GM18867 (cell line): Measurements from ENCODE around the gene HPCA.

Source experiments
- ATAC-seq: cut with Tn5 transposase; IDR thresholded peaks from one replicate; pipeline ENCODE4 v1.9.1; 2021; ENCODE audit warnings: mild to moderate bottlenecking, moderate library complexity; ENCODE audit not compliant: unreplicated experiment

Gene HPCA

GRCh38 chr1:32886004-32886827, at the start of gene HPCA:
HPCA (plus strand) TSS chr1:32886491; CDS start chr1:32888899, 2,408 bp downstream.
- no peak for ATAC-seq

GRCh38 chr1:32848354-32849063, 37.8 kb upstream of the HPCA start:
- no peak for ATAC-seq

- ATAC-seq = no peak
These were observed 30.3 kb upstream of the HPCA start for GRCh38 chr1:32855861-32856617.

DNA sequence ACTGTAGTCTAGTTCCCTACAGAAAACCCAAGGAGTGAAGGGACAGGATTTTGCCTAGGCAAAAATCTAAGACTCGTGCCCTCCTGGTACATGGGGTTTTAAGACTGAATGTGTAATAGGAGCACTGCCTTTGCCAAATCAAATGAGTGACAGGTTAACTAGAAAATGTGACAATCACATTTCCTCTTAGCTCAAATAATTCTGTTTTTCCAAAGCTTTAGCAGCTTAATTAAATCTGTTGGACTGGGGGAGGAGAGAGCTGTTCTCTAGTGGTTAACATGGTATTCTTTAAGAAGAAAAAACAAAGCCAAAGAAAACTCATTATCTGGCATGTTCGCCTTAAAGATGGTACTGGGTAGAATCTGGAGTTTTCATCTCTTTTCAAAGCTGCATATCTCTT, 28.2 kb upstream of the HPCA start:
- no peak for ATAC-seq

- ATAC-seq = no peak
These were observed 27.5 kb upstream of the HPCA start for GRCh38 chr1:32858791-32859190.

DNA sequence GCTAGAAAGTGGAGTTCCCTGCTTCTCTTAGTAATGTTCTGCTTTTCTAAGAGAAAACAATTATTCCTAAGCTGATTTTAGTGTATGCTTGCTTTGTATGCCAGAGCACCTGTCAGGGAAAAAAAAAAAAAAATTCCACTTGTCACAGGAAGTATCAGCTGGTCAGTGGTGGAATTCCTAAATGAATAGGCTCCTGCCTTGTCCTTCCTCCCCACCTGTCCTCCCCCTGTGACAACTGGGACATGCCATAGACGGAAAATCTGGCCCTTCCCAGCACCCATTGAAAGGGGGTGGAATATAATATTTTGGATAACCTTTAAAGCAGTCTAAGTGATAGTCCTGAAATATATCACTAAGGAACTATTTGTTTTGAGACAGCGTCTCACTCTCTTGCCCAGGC, 26.4 kb upstream of the HPCA start:
- no peak for ATAC-seq

DNA sequence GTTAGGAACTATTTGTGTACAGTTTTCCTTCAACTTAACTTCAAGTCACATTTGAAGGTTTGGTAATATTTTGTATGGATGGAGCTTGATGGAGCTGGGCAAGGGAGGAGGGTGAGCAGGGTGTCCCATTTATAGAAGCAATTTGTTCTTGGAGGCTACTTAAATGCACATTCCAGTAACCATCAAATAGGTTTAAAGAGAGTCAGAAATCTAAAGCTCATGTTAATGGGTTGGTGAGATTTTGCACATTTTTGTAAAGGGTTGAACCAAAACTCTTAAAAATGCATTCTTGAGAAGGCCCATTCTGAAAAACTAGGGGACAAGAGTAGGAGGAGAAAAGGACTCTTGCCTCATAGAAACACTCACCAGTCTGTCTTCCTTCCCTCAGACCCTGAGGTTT, 25.7 kb upstream of the HPCA start:
- no peak for ATAC-seq

DNA sequence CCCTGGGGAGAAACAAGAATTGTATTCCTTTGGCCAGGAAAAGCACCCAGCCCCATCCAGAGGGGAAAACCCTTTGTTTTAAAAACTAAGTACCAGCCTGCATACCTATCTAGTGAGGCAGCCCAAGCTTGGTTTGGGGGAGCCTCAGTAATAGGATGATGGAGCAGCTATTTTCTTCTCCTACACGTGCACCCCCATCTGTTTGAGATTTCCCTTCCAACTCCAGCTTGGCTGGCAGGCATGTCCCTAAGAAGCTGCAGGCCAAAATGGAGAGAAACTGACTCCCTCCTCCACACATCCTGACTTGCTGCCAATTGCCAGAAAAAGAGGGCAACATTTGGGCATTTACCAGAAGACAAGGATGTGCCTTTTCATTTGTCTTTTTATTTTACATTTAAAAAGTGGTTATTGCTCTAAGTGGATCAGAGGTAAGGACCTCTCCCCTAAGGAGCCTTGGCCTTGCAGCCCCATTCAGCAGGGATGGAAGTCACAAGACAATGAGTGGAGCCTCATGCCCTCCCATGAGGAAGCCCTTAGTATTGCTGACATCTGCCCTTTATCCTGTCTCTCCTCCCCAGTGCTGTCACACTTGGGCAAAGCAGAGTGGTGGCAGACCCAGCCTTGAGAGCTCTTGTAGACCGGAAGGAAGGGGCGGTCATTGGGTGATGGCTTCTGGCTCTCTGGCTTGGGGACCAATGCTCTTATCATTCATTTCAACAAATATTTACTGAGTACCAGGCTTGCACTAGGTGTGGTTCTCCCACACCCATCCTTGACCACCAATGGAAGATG, 24.2 kb upstream of the HPCA start:
- ATAC-seq = no peak

DNA sequence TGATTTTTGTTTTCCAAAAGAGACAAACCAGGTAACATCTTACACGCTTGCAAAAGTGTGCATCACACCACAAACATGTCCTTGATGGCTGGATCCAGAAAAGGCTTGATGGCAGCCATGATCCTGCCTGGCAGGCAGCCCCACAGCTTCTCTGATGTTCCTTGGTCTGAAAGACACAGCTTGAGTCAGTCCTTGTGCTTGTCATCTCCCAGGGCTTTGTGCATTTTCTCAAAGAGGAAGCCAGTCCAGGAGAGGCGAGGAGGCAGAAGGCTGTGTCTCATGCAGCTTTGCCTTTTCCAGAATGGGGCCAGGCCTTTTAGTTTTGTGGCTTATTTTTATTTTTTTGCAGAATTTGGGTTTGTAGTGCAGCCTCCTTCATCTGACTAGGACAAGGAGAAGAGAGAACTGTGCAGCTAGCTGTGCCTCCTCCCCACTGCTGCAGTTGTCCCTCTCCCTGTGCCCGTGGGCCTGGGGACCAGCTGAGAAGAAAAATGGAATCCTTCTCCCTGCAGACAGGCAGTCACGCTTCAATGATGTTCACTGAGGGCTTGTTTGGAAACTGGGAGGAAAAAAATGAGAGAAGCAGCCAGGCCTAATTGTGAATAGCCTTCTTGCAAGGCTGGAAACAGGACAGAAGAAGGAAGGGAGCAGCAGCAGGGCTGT, 22.9 kb upstream of the HPCA start:
- ATAC-seq = no peak

DNA sequence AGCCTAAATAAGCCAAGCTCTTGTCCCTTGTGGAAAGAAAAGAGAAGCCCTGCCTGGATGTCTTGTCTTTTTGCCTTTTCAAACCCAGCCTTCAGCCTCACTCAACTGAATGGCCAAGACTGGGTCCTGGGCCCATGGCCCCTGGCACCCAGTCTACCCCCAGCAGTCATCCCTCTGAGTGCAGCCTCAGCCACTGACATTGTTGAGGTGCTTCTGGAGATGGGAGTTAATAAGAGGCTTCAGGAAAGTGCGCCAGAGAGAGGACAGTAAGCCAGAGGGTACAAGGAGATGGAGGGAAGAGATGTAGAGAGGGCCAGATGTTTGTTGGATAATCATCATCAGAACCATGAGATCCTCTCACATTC, 22.4 kb upstream of the HPCA start:
- ATAC-seq = no peak

- no peak for ATAC-seq
These were observed 21.8 kb upstream of the HPCA start for GRCh38 chr1:32864375-32865019.

DNA sequence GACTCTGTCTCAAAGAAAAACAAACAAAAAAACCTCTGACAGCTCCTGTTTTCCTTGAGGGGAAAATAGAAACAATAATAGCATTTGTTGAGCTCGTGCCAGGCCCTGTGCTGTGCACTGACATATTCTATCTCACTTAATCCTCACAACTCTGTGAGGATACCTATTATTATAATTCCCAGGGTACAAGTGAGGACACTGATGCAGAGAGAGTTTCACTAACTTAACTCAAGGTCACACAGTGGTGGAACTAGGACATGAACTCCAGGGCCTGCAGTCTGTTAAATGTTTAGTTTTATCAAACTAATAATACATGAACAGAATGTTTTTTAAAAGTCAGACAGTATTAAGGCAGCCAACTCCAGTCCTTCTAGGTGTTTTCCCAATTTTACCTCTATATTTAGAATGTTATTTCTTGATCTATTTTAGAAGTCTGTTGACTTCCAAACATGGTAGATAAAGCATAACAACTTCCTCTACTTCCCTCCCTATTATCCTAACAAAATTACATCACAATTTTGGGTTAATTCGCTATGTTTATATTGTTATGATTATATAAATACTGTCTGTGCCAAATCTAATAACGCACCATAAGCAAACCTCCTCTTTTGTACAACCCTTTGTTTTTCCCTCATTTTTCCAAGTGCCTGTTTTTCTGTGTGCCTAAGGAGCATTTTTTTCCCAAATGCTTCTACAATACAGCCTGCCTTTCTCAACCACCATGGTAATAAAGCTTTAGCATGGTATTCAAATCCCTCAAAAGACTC, 20.5 kb upstream of the HPCA start:
- ATAC-seq = no peak

GRCh38 chr1:32867151-32867550, 19.1 kb upstream of the HPCA start:
- no peak for ATAC-seq

GRCh38 chr1:32867671-32868070, 18.6 kb upstream of the HPCA start:
- ATAC-seq = no peak

DNA sequence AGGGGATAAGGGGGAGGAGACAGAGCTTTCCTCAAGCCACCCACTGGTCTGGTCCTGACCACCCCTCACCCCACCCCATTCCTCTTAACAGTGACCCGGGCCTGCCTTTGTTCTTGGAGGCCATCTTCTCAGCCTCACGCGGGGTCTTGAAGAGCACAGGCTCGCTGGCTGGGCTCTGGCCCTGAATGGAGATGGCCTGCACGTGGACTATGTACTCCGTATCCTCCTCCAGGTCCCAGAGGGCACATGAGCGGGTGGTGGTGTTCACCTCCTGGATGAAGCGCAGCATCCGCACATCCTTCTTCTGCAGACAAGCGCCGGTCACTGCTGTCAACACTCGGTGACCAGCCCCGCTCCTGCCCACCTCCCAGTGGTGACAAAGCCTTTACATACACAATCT, 18.2 kb upstream of the HPCA start:
- no peak for ATAC-seq

DNA sequence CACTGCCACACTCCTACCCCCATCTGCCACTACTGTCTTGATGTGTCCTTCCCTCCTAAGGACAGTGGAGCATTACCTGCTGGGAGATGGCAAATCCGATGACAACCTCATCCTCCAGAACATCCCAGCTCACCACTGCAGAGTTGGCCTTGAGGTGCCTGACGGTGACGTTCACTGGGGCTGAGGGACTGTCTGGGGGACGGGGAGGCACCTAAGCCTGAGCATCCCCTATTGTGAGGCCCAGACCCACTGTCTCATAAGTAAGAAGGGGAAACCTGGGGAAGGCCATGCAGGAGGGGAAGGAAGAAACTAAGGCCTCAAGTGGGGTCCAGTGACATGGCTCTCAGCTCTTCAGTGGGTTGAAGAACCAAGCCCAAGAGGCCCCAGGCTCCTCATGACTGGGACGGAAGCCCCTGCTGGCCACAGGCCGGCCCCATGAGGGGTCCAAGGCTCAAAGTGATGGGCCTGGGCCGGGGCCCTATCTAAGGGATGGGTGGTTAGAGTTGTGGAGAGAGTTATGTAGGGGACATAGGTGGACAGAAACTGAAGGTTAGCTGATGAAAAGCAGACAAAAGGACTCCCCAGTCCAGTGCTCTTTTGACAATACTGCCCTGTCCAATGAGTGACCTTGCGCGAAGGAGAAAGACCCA, 17.4 kb upstream of the HPCA start:
- no peak for ATAC-seq

GRCh38 chr1:32869923-32870614, 16.2 kb upstream of the HPCA start:
- no peak for ATAC-seq
